ENCODE measurements around the gene GCG. TPM values are rescaled to one million over a fixed set of nuclear protein-coding genes. Genes with fewer than 3 reads are reported as not detected.

The GCG gene
- total and polyA plus RNA-seq, 2 of the 8 experiments (the other 6 are each of a cell fraction or from before 2014, with no cell fraction given): not detected

GRCh38 chr2:162188451-162188850, 36.4 kb upstream of the GCG start:
- Histone ChIP-seq H3K36me3 (ENCODE audit: control insufficient read depth in 2 of 4, insufficient read depth in 4 of 4, low read length in 3 of 4) (no peaks in the 10 kb centered on the region), H3K4me3 (ENCODE audit: extremely low read depth in 1 of 4, insufficient read depth in 2 of 4, low read depth in 3 of 4, low read length in 4 of 4) (no peak overlapping the region), H3K23me2 (ENCODE audit: low read depth, low read length) (peaks cover 4% of the 10 kb centered on the region; the same call in 1 of the 2 replicates), H3K18ac (ENCODE audit: extremely low read depth, low read length) (no peak overlapping the region), H2BK120ac (replicated peaks; ENCODE audit: low read depth, low read length) (no peak overlapping the region), H4K5ac (ENCODE audit: insufficient read length, low read depth, low read length) (no peak overlapping the region), H3K14ac (ENCODE audit: insufficient read length) (no peak overlapping the region), H3K79me2 (ENCODE audit: control insufficient read depth in 1 of 2, insufficient read depth in 2 of 2, low read length in 2 of 2) (no peaks in the 10 kb centered on the region), H3K4me2 (ENCODE audit: insufficient read depth in 1 of 2, low read depth in 2 of 2, low read length in 2 of 2) (no peak overlapping the region), H3K9me3 (ENCODE audit: insufficient read depth in 2 of 2, low read depth in 1 of 2, low read length in 1 of 2) (no peaks in the 10 kb centered on the region), H2BK5ac (ENCODE audit: low read depth, low read length) (no peak overlapping the region), H3K79me1 (ENCODE audit: low read depth, low read length) (no peaks in the 10 kb centered on the region), H2AK5ac (ENCODE audit: low read depth, low read length) (no peak overlapping the region), H2BK12ac (ENCODE audit: low read depth, low read length) (no peak overlapping the region), H3K56ac (replicated peaks; ENCODE audit: insufficient read length, low read depth, low read length) (no peak overlapping the region), H2AFZ (ENCODE audit: low read length) (no peak overlapping the region), H3K27me3 (replicated peaks in 1 of 4; ENCODE audit: control insufficient read depth in 3 of 4, extremely low read depth in 1 of 4, insufficient read depth in 3 of 4, low read length in 3 of 4) (peaks cover 0 to 1% (median 0%) of the 10 kb centered on the region in 4 experiments; a peak in 1 of 7 replicates), H4K91ac (replicated peaks; ENCODE audit: insufficient read length, low read length) (no peak overlapping the region), H3K23ac (ENCODE audit: insufficient read length) (no peak overlapping the region), H4K20me1 (replicated peaks in 1 of 2; ENCODE audit: control insufficient read depth in 1 of 2, insufficient read depth in 2 of 2, low read length in 2 of 2) (no peaks in the 10 kb centered on the region), H3K27ac (ENCODE audit: low read depth, low read length) (no peak overlapping the region), H2BK20ac (ENCODE audit: low read length) (no peak overlapping the region), H4K8ac (ENCODE audit: extremely low read depth, insufficient read depth, low read length) (no peak overlapping the region), H2BK15ac (ENCODE audit: low read length) (no peak overlapping the region), H3K9ac (replicated peaks in 1 of 4; ENCODE audit: extremely low read depth in 1 of 4, low read depth in 3 of 4, low read length in 3 of 4) (no peak overlapping the region), H3K4me1 (replicated peaks in 1 of 4; ENCODE audit: control insufficient read depth in 3 of 4, insufficient read depth in 4 of 4, low read length in 3 of 4) (no peaks in the 10 kb centered on the region), H3K4ac (replicated peaks; ENCODE audit: insufficient read length, low read depth, low read length) (no peak overlapping the region)
- WGBS, 2 experiments (ENCODE audit: extremely low coverage in 1 of 2, insufficient coverage in 1 of 2, insufficient read length in 1 of 2, insufficient replicate concordance in 2 of 2, low coverage in 1 of 2, low lambda C conversion rate in 2 of 2, missing lambda C conversion rate in 1 of 2): 84% methylated on average over 3 of the region's 3 CpGs; no CpG with 5 or more reads in 1 of the 2 experiments
- DNase-seq (ENCODE audit: low read depth in 1 of 2, low spot score in 2 of 2): no peak
- TF ChIP-seq CTBP2 (IDR thresholded peaks at IDR 0.05; ENCODE audit: borderline replicate concordance, insufficient read depth, insufficient read length, low read length) (no peak), GTF2F1 (IDR thresholded peaks at IDR 0.05; ENCODE audit: borderline replicate concordance, low read depth, low read length) (no peak), BCL11A (IDR thresholded peaks at IDR 0.05; ENCODE audit: low read depth in 2 of 2, low read length in 2 of 2) (no peak), POLR2A (IDR thresholded peaks at IDR 0.05; ENCODE audit: control extremely low read depth in 1 of 2, low read depth in 2 of 2, low read length in 2 of 2) (no peak), SIN3A (conservative IDR thresholded peaks at IDR 0.05 in 1 of 2, IDR thresholded peaks at IDR 0.05 in 1 of 2; ENCODE audit: low read depth in 1 of 2, low read length in 2 of 2) (no peak), POU5F1 (IDR thresholded peaks at IDR 0.05; ENCODE audit: low read depth, low read length) (no peak), TCF12 (IDR thresholded peaks at IDR 0.05; ENCODE audit: low read depth, low read length) (no peak), CEBPB (IDR thresholded peaks at IDR 0.05; ENCODE audit: low read depth, low read length) (no peak), TEAD4 (IDR thresholded peaks at IDR 0.05; ENCODE audit: low read depth, low read length) (no peak), RXRA (IDR thresholded peaks at IDR 0.05; ENCODE audit: insufficient read depth, low read depth, low read length) (no peak), TAF7 (optimal IDR thresholded peaks at IDR 0.05; ENCODE audit: borderline replicate concordance, low read depth, low read length) (no peak), CBX5 (IDR thresholded peaks at IDR 0.05; ENCODE audit: low read depth, low read length) (no peak), CBX8 (IDR thresholded peaks at IDR 0.05; ENCODE audit: borderline replicate concordance, low read depth, low read length) (no peak), RNF2 (IDR thresholded peaks at IDR 0.05; ENCODE audit: borderline replicate concordance, low read depth, low read length, missing control alignments, poor library complexity, severe bottlenecking) (no peak), PHF8 (conservative IDR thresholded peaks at IDR 0.05; ENCODE audit: low read depth, low read length) (no peak)
- FAIRE-seq: no peak
- ChIA-PET CTCF (ENCODE audit: partially characterized antibody) (no interaction called here), POLR2A (ENCODE audit: partially characterized antibody) (no interaction called here)

All from H1 (cell line).